GM03348 (cell line): Measurements from ENCODE around the gene HMGB4.

Experiments
- DNase-seq: peaks from one replicate; pipeline ENCODE4 v3.0.0; 2012; ENCODE audit warnings: low spot score

Gene HMGB4

GRCh38 chr1:33848205-33848937 is 15.5 kb upstream of the HMGB4 start:
- no peak for DNase-seq

DNA sequence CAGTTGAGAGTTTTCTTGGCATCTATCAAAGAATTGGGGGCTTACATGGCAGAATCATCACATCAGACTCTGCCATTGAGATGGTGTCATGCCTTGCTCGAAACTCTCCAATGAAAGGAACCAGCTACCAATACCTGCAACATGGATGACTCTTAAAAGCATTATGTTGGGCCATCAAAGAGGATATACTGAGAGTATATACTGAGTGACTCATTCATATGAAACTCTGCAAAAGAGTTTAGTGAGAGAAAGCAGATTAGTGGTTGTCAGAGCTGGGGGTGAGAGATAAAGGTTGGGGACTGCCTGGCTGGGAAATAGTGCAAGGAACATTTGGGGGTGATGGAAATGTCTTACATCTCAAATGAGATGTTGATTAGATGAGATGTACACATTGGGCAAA is 14.7 kb upstream of the HMGB4 start:
- no peak for DNase-seq

DNA sequence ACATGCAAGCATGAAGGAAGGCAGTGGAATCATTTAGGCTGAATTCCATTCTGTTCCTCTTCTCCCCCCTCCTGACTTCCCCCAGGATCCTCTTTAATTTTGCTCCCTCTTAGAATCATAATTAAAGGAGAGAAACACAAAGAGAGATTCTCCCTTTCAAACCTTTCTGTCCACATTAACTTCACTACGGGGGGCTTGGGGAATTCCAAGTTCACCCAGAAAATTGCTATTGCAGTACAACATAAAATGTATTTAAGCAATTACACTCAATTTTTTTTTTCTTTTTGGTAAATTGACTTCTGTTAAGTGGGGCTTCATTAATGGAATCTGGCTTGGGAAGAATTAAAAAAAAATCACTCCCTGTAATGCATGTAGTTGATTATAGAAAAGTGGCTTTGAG is 13.4 kb upstream of the HMGB4 start:
- DNase-seq: no peak

DNA sequence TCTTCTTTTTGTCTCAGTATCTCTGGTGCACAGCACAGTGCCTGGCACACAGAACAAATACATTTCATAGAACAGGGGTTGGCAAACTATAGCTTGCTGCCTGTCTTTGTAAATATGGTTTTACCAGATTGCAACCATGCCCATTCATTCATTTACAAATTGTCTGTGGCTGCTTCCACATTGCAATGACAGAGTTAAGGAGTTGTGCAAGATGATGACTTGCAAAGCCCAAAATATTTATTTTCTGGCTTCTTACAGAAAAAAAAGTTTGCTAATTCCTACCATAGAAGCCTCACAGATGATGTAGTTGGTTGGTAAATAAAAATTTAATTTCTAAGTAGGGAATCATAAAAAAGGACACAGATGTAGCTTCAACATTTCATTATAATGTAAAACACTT is 11.2 kb upstream of the HMGB4 start:
- DNase-seq: peak; percentile 48

DNA sequence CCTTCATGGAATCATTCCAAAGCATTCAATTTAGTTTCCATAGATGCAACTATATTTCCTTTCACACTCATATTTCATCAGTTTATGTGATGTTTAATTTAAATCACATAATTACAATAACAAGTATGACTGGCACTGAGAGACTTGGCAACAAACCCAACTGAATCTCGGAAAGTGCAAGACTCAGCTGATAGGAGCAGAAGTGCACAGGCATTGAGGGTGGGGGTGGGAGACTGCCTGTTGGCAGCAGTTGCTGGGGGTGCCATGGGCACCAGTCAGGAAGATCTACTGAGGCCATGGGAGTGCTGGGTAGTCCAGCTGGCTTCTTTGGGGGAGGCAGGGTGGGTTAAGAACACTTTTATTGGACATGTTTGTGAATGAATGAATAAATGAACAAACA is 10.4 kb upstream of the HMGB4 start:
- DNase-seq: no peak

DNA sequence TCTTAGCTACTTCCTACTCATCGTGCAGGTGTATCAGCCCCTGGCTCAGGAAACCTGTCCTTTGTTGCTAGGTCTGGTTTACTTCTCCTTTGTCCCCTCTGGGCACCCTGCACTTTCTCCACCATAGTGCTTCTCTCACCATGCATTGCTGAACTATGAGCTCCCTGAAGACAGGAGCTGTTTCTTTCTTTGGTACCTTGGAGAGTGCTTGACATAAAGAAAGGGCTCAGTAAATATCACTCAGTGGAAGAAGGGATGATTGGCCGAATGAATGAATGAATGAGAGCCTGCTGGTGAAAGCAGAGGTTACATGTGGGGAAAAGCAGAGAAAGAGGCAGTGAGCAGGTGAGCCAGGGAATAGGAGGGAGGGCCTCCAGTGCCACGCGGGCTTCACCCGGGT is 9.8 kb upstream of the HMGB4 start:
- DNase-seq: no peak

DNA sequence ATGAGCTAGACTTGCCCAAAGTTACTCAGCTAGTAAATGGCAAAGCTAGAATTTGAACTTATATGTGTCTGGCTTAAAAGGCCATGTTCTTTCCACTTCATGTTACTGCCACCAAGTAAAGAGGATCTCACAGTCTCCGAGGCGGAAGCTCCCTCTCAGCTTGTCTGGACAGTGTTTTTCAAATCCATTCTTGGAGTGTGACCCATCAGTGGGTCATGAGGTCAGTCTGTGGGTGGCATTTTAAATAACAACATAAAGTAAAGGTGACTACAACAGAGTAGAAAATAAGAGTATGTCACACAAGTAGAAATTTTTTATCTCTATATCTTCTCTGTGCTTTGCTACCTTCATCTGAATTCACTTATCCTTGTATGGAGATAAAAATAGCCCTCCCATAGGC is 3.2 kb upstream of the HMGB4 start:
- DNase-seq: no peak

- DNase-seq: no peak
These were observed 846 bp downstream of the HMGB4 start for GRCh38 chr1:33864460-33865389.

GRCh38 chr1:33866281-33866680 is 2.4 kb downstream of the HMGB4 start:
- peak; percentile 37 for DNase-seq

DNA sequence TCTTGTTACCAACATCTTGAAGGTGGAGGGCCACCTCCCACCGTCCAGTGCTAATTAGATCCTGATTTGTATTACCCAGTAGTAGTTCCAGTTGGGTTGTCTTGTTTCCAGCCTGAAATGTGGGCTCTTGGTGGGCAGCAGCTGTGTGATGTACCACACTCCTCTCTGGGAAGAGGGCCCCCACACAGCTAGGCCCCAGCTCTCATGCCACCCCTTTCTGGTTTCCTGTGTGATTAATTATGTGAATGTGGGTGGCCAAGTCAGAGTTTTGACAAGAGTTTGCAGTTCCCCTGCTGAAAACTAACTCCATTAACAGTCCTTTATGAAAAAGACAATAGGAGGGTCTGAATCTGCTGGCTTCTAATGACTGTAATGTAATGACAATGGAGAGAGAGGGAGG is 3.8 kb downstream of the HMGB4 start:
- DNase-seq: no peak

DNA sequence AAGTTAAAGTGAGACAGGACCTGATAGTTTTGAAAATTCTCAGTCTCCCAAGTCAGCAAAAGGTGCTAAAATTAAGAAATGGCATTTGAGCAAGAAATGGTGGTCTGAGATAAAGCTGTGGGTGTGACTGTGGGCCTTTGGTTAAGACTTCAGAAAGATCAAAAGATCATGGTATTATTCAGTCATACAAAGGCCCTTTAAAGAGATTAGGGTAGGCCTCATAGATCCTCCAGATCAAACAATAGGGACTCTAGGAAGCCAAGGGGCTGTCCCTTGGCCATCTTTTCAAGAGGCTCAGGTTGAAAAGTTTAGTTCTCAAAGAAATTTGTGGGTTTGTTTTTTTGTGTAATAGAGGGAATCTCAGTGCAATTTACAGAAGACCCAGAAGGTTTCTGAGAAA is 8.4 kb downstream of the HMGB4 start:
- no peak for DNase-seq

- DNase-seq: peak; percentile 27
These were observed 8.8 kb downstream of the HMGB4 start for GRCh38 chr1:33872683-33873082.

DNA sequence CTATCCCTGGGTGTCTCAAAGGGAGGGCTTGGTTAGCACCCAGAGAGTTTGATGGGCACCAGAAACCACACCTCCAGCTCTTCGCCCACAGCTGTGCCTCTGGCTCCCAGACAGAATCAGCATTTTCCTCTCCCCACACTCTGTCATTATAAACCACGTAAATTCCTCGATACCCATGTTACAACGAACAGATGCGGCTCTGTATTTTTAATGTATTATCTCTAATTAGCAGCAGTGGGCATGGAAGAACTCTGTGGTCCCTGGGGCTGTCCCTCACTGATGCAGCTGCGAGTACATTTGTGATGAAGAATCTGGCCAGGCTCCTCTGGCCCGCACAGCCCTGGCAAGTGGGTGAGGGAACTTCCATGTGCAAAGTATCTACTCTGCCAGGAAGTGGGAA is 10.8 kb downstream of the HMGB4 start:
- DNase-seq: no peak

- DNase-seq: no peak
These were observed 12.0 kb downstream of the HMGB4 start for GRCh38 chr1:33875862-33876261.

DNA sequence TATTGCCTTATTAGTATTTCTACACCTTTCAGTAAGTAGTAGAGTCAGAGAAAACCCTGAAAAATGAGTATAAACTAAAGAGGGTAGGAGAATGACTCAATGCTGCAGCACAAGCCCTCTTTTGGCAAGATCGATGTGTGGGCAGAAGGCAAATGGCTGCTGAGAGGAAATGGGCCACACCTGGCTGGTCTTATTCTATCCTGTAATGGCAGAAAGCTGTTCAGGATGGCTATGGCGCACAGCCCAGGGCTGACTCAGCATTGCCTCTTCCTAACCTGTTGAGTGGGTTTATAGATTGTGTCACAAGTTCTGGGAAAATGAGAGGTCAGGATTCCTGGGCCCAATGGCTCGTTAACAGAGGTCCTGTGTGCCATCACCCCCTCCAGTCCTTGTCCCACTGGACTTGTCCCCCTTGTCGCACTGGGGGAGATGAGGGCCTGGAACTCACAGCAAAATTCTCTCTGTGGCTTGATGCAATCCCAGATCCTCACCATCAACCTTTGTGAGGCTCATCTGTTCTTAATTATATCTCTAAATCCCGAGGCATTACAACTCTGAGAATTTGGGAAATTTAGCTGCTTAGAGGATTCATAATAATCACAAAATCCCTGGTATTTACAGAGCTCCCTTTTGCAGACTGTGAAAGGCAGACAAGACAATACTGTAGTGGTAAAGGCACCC is 13.2 kb downstream of the HMGB4 start:
- DNase-seq: peak; percentile 84

- DNase-seq: no peak
These were observed 14.5 kb downstream of the HMGB4 start for GRCh38 chr1:33878392-33878791.

DNA sequence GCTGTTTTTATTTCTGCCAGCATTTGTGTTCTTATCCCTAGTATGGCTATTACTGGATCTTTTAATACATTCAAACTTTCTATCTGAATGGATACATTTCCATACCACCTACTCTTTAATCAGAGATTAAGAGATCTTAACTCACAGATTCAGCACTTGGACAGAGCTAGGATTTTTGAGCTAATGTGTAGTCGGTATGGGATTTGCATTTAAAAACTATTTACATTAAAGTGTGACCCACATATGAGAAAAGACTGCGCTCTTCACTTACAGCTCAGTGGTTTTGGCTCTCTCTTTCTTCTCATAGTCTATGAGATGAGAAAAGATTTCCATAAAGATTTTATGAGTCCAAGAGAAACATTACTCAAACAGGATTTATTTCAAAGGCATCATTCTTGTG is 16.4 kb downstream of the HMGB4 start:
- DNase-seq: no peak

DNA sequence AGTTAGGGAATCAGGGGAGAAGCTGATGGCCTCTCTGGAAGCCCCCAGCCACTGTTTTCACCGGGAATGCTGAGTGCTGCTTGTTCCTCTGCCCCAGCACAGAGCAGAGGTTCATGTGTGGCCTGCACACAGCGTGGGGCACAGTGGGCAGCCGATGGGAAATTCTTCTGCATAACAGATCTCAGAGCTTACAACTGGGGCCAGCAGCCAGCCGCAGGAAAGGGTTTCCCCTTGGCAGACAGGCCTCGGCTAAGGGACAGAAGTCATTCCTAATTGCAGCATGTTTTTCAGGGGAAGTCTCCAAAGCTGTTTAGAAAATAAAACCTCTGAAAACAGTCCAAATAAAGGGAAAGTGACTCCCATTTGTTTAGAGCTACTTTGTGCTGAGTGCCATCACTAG is 22.6 kb downstream of the HMGB4 start:
- DNase-seq: no peak

DNA sequence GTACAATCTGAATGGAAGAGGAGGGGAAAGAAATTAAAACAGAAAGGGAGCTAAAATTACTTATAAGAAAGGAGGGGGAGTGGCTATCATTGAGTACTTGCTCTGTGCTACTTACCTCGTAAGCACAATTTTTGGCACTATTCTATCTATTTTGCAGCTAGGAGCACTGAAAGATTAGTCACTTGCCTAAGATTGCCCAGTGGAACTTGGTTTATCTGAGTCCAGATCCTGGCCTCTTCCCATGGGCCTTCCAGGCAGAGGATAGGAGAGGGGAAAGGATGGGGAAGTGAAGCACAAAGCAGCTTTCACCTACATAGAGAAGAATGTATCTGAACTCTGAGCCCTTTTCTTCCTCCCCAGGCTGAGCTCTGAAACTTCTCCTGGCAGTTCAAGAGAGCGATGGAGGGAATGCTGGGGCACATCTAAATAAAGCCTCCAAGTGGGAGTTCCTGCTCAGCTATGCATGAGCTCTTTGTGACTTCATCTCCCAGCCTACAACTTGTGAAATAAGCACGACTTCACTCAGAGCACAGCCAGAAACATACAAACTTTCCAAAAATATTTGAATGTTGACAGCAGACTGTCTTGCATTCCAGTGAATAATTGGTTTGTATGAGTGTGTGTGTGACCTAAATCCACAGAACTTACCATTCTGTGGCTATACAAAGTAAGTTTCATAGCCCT is 29.4 kb downstream of the HMGB4 start:
- peak; percentile 85 for DNase-seq

- no peak for DNase-seq
These were observed 31.5 kb downstream of the HMGB4 start for GRCh38 chr1:33895396-33895795.

- no peak for DNase-seq
These were observed 32.1 kb downstream of the HMGB4 start for GRCh38 chr1:33895976-33896375.

- DNase-seq: no peak
These were observed 33.3 kb downstream of the HMGB4 start for GRCh38 chr1:33897092-33897725.
